OCI-LY7 (cell line): ENCODE results near the gene NUDT3. TPM values are rescaled to one million over a fixed set of nuclear protein-coding genes. Genes with fewer than 3 reads are reported as not detected.

ENCODE experiments used
- BruUV-seq: library from RNA; stranded (reverse); fragments of 400-500 nt; replicated peaks from 2 replicates; lab custom pipeline; 2021; lab: Mats Ljungman, UMichigan
- CTCF ChIA-PET: fragments of 300-600 bp; sonication (Branson Sonifier 250); formaldehyde crosslinking; loops from one replicate; lab custom pipeline; 2022; ENCODE audit warnings: antibody characterized with exemption; ENCODE audit not compliant: unreplicated experiment; lab: Charles Lee
- POLR2A ChIA-PET: fragments of 300-600 bp; sonication (Branson Sonifier 250); formaldehyde crosslinking; loops from one replicate; lab custom pipeline; 2022; ENCODE audit warnings: antibody characterized with exemption; lab: Charles Lee
- DNase-seq: peaks from one replicate; pipeline ENCODE4 v3.0.0-alpha.2; 2015; ENCODE audit warnings: low spot score
- H2AFZ ChIP-seq: fragments of 200-600 bp; sonication (generic), shearing (Covaris generic); 2 replicates; pipeline ENCODE4 v1.6.1; 2014; ENCODE audit warnings: mild to moderate bottlenecking, antibody characterized with exemption, low read length, moderate library complexity
- H3K27ac ChIP-seq: fragments of 200-600 bp; sonication (generic); 2 replicates; pipeline ENCODE4 v1.5.1; 2014; ENCODE audit warnings: mixed run types, low read depth, mild to moderate bottlenecking, moderate library complexity, low read length, inconsistent platforms; ENCODE audit not compliant: poor library complexity, severe bottlenecking
- H3K36me3 ChIP-seq: fragments of 200-600 bp; sonication (generic); 2 replicates; pipeline ENCODE4 v1.6.1; 2014; ENCODE audit warnings: mild to moderate bottlenecking, antibody characterized with exemption, low read length, moderate library complexity, mixed read lengths; ENCODE audit not compliant: insufficient read depth
- H3K4me1 ChIP-seq: fragments of 200-600 bp; sonication (generic); 2 replicates; pipeline ENCODE4 v1.5.1; 2014; ENCODE audit warnings: mild to moderate bottlenecking, low read length; ENCODE audit not compliant: insufficient read depth, poor library complexity, severe bottlenecking
- H3K4me2 ChIP-seq: fragments of 200-600 bp; sonication (generic); 2 replicates; pipeline ENCODE4 v1.6.1; 2014; ENCODE audit warnings: mild to moderate bottlenecking, low read length
- H3K4me3 ChIP-seq: fragments of 200-600 bp; sonication (generic); 2 replicates; pipeline ENCODE4 v1.5.1; 2014; ENCODE audit warnings: mild to moderate bottlenecking, low read depth, low read length; ENCODE audit not compliant: poor library complexity, severe bottlenecking
- H3K79me2 ChIP-seq: fragments of 200-600 bp; sonication (generic); 2 replicates; pipeline ENCODE4 v1.6.1; 2016; ENCODE audit warnings: low read depth, mild to moderate bottlenecking, low read length, moderate library complexity, mixed read lengths; ENCODE audit not compliant: insufficient read depth
- H3K9me2 ChIP-seq: fragments of 200-600 bp; sonication (generic); 2 replicates; pipeline ENCODE4 v1.6.1; 2016; ENCODE audit warnings: mild to moderate bottlenecking, low read length, mixed read lengths; ENCODE audit not compliant: insufficient read depth
- H3K9me3 ChIP-seq: fragments of 200-600 bp; sonication (generic); 2 replicates; pipeline ENCODE4 v1.6.1; 2014; ENCODE audit warnings: mild to moderate bottlenecking, mixed run types, low read length, mixed read lengths
- H4K20me1 ChIP-seq: fragments of 200-600 bp; sonication (generic); 2 replicates; pipeline ENCODE4 v1.6.1; 2014; ENCODE audit warnings: mild to moderate bottlenecking, antibody characterized with exemption, low read length, moderate library complexity, mixed read lengths; ENCODE audit not compliant: insufficient read depth
- EZH2phosphoT487 ChIP-seq: fragments of 200-600 bp; sonication (generic); IDR thresholded peaks from 2 replicates; pipeline ENCODE4 v1.6.1; 2018; ENCODE audit warnings: low read depth, borderline replicate concordance, mild to moderate bottlenecking, mixed run types, antibody characterized with exemption, low read length, moderate library complexity, mixed read lengths
- intact Hi-C: fragments of 100-400 bp; cut with micrococcal nuclease; formaldehyde crosslinking; loops from one replicate; pipeline ENCODE4 v1.10.0; 2022; ENCODE audit not compliant: unreplicated experiment
- total RNA-seq, 2 experiments: library from RNA; depleted of rRNA in 1 of 2; stranded (reverse); fragments of >200 nt in 1 of 2; shearing (Covaris generic) in 1 of 2; gene quantifications; 2 replicates each; pipeline ENCODE4 v1.2.3, GENCODE V29; 2014 to 2022
- TF ChIP-seq, protein P1 (sequence below): fragments of 200-600 bp; sonication (generic); conservative IDR thresholded peaks from 2 replicates; pipeline ENCODE4 v1.5.1; 2014; ENCODE audit warnings: mild to moderate bottlenecking, antibody characterized with exemption, low read length, moderate library complexity, mixed read lengths

The NUDT3 gene
- total RNA-seq, 2 experiments from 2014 or later, result 30.7 to 43.0 TPM

DNA sequence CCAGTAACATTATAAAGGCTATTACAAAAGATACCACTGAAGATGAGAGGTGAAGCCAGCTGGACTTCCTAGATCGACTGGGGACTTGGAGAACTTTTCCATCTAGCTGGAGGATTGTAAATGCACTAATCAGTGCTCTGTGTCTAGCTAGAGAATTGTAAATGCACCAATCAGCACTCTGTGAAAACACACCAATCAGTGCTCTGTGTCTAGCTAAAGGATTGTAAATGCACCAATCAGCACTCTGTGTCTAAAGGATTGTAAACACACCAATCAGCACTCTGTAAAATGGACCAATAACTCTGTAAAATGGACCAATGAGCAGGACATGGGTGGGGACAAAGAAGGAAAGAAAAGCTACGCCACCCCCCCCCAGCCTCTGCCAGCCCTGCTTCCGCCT is 47.0 kb upstream of the NUDT3 start:
- peaks cover 28% of the 10 kb centered on the region for H3K4me1 ChIP-seq
- no peak for DNase-seq
- peaks cover 17% of the 10 kb centered on the region for H3K9me3 ChIP-seq
- no peak overlapping the region for H2AFZ ChIP-seq
- H3K4me2 ChIP-seq, result no peak overlapping the region
- TF ChIP-seq, protein P1, sequence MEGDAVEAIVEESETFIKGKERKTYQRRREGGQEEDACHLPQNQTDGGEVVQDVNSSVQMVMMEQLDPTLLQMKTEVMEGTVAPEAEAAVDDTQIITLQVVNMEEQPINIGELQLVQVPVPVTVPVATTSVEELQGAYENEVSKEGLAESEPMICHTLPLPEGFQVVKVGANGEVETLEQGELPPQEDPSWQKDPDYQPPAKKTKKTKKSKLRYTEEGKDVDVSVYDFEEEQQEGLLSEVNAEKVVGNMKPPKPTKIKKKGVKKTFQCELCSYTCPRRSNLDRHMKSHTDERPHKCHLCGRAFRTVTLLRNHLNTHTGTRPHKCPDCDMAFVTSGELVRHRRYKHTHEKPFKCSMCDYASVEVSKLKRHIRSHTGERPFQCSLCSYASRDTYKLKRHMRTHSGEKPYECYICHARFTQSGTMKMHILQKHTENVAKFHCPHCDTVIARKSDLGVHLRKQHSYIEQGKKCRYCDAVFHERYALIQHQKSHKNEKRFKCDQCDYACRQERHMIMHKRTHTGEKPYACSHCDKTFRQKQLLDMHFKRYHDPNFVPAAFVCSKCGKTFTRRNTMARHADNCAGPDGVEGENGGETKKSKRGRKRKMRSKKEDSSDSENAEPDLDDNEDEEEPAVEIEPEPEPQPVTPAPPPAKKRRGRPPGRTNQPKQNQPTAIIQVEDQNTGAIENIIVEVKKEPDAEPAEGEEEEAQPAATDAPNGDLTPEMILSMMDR, result no peak
- TF ChIP-seq EZH2phosphoT487, result no peak
- CTCF ChIA-PET, result no interaction called here
- no peak overlapping the region for H3K27ac ChIP-seq
- no peaks in the 10 kb centered on the region for H3K9me2 ChIP-seq
- no peak overlapping the region for H3K4me3 ChIP-seq
- POLR2A ChIA-PET, result interaction anchor here (0.6 kb wide), 1 partner anchor 302 kb away, joined by 4 read pairs; no protein-coding TSS in a partner anchor
- H3K36me3 ChIP-seq, result no peaks in the 10 kb centered on the region; the same call in 1 of the 2 replicates
- H3K79me2 ChIP-seq, result no peaks in the 10 kb centered on the region
- no TSS peak for BruUV-seq
- H4K20me1 ChIP-seq, result no peaks in the 10 kb centered on the region
- intact Hi-C loops, result no loop called here

GRCh38 chr6:34438705-34439104 is 46.2 kb upstream of the NUDT3 start:
- CTCF ChIA-PET, result no interaction called here

DNA sequence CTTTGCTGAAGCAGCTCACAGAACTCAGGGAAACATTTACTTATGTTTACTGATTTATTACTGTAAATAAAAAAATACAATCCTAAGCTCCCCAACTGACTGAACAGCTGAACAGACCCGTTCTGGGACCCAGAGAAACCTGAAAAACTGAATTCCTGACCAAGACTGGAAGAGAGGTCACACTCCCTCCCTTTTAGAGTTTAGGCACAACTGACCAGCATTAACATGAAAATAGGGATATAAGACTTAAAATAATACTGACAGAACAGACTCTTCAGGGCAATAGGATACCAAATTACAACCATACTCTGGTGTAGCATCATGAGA is 45.1 kb upstream of the NUDT3 start:
- POLR2A ChIA-PET, result interaction anchor here (0.7 to 1.6 kb wide), 2 partner anchors 12 to 725 kb away, joined by 3 to 5 read pairs; partner anchors contain the start of gene RPS10
- peaks cover 17% of the 10 kb centered on the region for H3K9me3 ChIP-seq

More at GRCh38 chr6:34438705-34439104, 46.2 kb upstream of the NUDT3 start:
- Histone ChIP-seq H3K9me3 (peaks cover 17% of the 10 kb centered on the region), H2AFZ (no peak overlapping the region), H3K79me2 (no peaks in the 10 kb centered on the region), H3K36me3 (no peaks in the 10 kb centered on the region; the same call in 1 of the 2 replicates), H3K27ac (no peak overlapping the region), H3K4me1 (peaks cover 28% of the 10 kb centered on the region), H3K4me3 (no peak overlapping the region), H4K20me1 (no peaks in the 10 kb centered on the region), H3K4me2 (no peak overlapping the region), H3K9me2 (no peaks in the 10 kb centered on the region)
- TF ChIP-seq EZH2phosphoT487, result no peak
- TF ChIP-seq, protein P1, result no peak
- intact Hi-C loops, result no loop called here
- BruUV-seq, result no TSS peak
- POLR2A ChIA-PET, result no interaction called here
- DNase-seq, result no peak

More for the DNA sequence above, 45.1 kb upstream of the NUDT3 start:
- no peaks in the 10 kb centered on the region for H3K9me2 ChIP-seq
- H4K20me1 ChIP-seq, result no peaks in the 10 kb centered on the region
- no peak overlapping the region for H3K4me2 ChIP-seq
- H3K27ac ChIP-seq, result no peak overlapping the region
- BruUV-seq, result no TSS peak
- no peak overlapping the region for H3K4me3 ChIP-seq
- H3K4me1 ChIP-seq, result peaks cover 28% of the 10 kb centered on the region
- DNase-seq, result no peak
- H3K36me3 ChIP-seq, result no peaks in the 10 kb centered on the region; the same call in 1 of the 2 replicates
- TF ChIP-seq, protein P1, result no peak
- no peak for TF ChIP-seq EZH2phosphoT487
- no peak overlapping the region for H2AFZ ChIP-seq
- H3K79me2 ChIP-seq, result no peaks in the 10 kb centered on the region
- CTCF ChIA-PET, result no interaction called here
- intact Hi-C loops, result no loop called here
